Umbilical cord (tissue), 2 donors: Measurements from ENCODE around the gene JPT2. TPM values are rescaled to one million over a fixed set of nuclear protein-coding genes. Genes with fewer than 3 reads are reported as not detected.
"Not testable (repeated sequence)": the region's sequence is repeated elsewhere in the genome, so short reads cannot be mapped to it uniquely, and the experiment has no call there.

Experiments
- DNase-seq: peaks from one replicate; pipeline ENCODE4 v3.0.0-alpha.2; 2015; ENCODE audit warnings: low spot score
- total RNA-seq: library from RNA; depleted of rRNA; stranded (reverse); fragments of >200 nt; gene quantifications from one replicate; pipeline ENCODE4 v1.2.3, GENCODE V29; 2014; ENCODE audit warnings: low replicate concordance; ENCODE audit not compliant: insufficient read depth

JPT2 gene
- total RNA-seq, 1 donor from 2014 or later, result 37.8 TPM

GRCh38 chr16:1732071-1732470, 54.0 kb downstream of the JPT2 start:
- no peak for DNase-seq

GRCh38 chr16:1732551-1732987, 54.5 kb downstream of the JPT2 start:
- not testable (repeated sequence) for DNase-seq

- DNase-seq, result no peak
These were observed 56.0 kb downstream of the JPT2 start for GRCh38 chr16:1734123-1734522.

GRCh38 chr16:1734816-1735215, 56.7 kb downstream of the JPT2 start:
- DNase-seq, result no peak

GRCh38 chr16:1740234-1740633, 62.2 kb downstream of the JPT2 start:
- DNase-seq, result no peak

GRCh38 chr16:1740781-1741490, 62.9 kb downstream of the JPT2 start:
- DNase-seq, result no peak

- DNase-seq, result no peak
These were observed 63.6 kb downstream of the JPT2 start for GRCh38 chr16:1741553-1742165.

GRCh38 chr16:1743376-1744337, 65.6 kb downstream of the JPT2 start:
- DNase-seq, result no peak

GRCh38 chr16:1744338-1744840, 66.3 kb downstream of the JPT2 start:
- DNase-seq, result no peak

GRCh38 chr16:1745181-1745899, 67.3 kb downstream of the JPT2 start:
- DNase-seq, result no peak

GRCh38 chr16:1745900-1746692, 68.0 kb downstream of the JPT2 start:
- DNase-seq, result no peak

- no peak for DNase-seq
These were observed 68.7 kb downstream of the JPT2 start for GRCh38 chr16:1746693-1747195.

GRCh38 chr16:1747934-1748333, 69.9 kb downstream of the JPT2 start:
- DNase-seq, result no peak

GRCh38 chr16:1749152-1750117, 71.4 kb downstream of the JPT2 start:
- DNase-seq, result no peak

Other genes with a start within 250 kb of the JPT2 start
- 3.1 TPM for gene PERCC1, start 247.2 kb upstream of the JPT2 start, total RNA-seq
- gene CCDC154, start 233.7 kb upstream of the JPT2 start, total RNA-seq, result 0.48 TPM
- gene CLCN7, start 203.3 kb upstream of the JPT2 start, total RNA-seq, result 35.2 TPM
- not detected for gene PTX4, start 189.3 kb upstream of the JPT2 start, total RNA-seq
- gene TELO2, start 184.9 kb upstream of the JPT2 start, total RNA-seq, result 7.9 TPM
- 6.7 TPM for gene TMEM204, start 144.6 kb upstream of the JPT2 start, total RNA-seq
- gene IFT140, start 66.2 kb upstream of the JPT2 start, total RNA-seq, result 17.1 TPM
- gene CRAMP1, start 65.9 kb upstream of the JPT2 start, total RNA-seq, result 6.0 TPM
- 60.2 TPM for gene MAPK8IP3, start 27.9 kb downstream of the JPT2 start, total RNA-seq
- gene NME3, start 93.3 kb downstream of the JPT2 start, total RNA-seq, result 33.0 TPM
- gene EME2, start 94.5 kb downstream of the JPT2 start, total RNA-seq, result 7.2 TPM
- gene MRPS34, start 94.9 kb downstream of the JPT2 start, total RNA-seq, result 26.5 TPM
- 37.6 TPM for gene SPSB3, start 104.3 kb downstream of the JPT2 start, total RNA-seq
- gene NUBP2, start 104.7 kb downstream of the JPT2 start, total RNA-seq, result 73.7 TPM
- 0.96 TPM for gene IGFALS, start 115.4 kb downstream of the JPT2 start, total RNA-seq
- gene HAGH, start 148.5 kb downstream of the JPT2 start, total RNA-seq, result 34.4 TPM
- gene FAHD1, start 148.9 kb downstream of the JPT2 start, total RNA-seq, result 36.1 TPM
- gene MEIOB, start 193.9 kb downstream of the JPT2 start, total RNA-seq, result not detected
- not detected for gene HS3ST6, start 240.1 kb downstream of the JPT2 start, total RNA-seq